ENCODE measurements around the gene NDUFAF8.

NDUFAF8 gene

DNA sequence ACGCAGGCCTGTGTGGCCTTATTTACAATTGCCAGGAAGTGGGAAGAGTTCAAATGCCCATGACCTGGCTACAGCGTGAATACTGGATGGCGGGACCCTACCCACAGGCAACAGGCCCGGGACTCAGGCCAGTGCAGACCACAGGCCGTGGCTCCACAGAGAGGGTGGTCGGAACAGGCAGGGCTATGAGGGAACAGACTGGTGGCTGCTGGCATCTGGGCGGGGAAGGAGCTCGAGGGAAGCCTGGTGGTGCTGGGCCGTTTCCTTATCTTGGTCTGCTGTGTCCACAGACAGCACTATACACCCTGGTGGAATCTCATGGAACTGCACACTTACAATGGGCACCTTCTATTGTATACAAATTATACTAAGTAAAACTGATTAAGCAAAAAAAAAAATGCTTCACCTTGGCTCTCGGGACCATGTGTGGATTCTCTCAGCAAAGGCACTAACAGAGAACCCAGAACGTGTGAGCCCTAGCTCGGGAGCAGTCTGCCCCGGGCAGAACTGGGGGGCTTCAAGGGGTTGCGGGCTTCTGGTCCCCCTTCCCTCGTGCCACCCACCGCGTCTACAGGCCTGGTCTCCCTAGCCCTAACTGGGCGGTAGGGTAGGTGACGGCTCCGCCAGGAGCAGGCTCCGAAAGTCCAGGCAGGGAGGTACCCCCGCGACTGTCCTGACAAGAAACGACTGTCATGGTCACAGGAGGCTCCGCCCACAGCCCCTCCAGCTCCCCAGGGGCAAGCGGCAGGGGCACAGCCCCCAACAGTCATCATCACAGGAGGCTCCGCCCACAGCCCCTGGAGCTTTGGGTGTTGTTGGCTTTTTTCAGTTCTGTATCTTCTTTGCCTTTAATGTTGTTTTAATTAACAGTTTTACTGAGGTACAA lies 38.2 kb upstream of the NDUFAF8 start:
- DNase-seq (ENCODE audit: low read depth in 2 of 2) = no peak

DNA sequence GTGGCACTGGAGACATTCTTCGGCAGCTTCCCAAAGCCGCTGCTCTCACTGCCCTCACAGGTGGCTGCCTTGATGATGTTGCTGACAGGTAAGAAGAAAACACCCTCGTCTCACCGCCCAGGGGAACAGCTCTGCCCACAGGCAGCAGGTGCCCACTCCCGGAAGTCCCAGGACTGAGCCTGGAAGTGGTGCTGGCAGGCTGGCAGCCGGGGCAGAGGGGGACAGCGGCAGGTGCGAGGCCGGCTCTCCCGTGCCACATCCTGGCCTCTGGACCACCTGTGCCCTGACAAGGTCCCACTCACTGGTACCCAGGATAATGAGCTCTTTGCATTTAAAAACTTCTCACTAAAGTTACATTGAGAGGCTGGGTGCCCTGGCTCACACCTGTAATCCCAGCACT lies 36.8 kb upstream of the NDUFAF8 start:
- no peak for DNase-seq (ENCODE audit: low read depth in 2 of 2)

DNA sequence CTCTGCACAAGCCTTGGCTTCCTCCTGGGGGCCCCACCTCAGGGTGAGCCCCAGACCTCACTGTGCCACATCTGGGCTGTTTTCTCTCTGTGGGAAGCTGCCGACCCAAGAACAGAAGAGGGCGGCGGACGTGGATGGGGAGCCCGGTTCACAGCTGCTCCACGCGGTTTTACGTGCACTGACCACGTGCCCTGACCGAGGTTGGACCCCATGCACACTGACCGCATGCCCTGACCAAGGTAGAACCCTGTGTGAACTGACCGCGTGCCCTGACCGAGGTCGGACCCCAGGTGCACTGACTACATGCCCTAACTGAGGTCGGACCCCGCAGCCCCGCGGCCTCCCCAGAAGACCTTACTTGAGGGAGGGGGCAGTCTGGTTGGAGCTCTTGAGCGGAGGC lies 36.0 kb upstream of the NDUFAF8 start:
- DNase-seq (ENCODE audit: low read depth in 2 of 2) = no peak

DNA sequence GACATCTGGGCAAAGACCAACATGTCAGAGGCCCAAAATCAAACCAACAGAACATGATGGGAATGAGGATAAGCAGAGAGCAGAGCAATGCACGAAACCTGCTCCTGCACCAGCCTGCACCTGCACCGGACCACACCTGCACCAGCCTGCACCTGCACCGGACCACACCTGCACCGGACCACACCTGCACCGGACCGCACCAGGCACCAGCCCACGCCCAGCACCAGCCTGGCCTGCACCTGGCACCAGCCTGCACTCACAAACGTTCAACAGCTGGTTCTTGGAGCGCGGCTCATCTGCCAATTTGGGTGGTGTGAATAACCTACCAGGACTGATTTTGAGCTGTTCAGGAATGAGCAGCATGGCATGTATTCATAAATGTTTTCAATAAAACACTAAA lies 34.5 kb upstream of the NDUFAF8 start:
- DNase-seq (ENCODE audit: low read depth in 2 of 2) = no peak

GRCh38 chr17:81206166-81206565 lies 33.0 kb upstream of the NDUFAF8 start:
- no peak for DNase-seq (ENCODE audit: low read depth in 2 of 2)

- no peak for DNase-seq (ENCODE audit: low read depth in 2 of 2)
Measured at GRCh38 chr17:81206657-81207056, 32.5 kb upstream of the NDUFAF8 start.

DNA sequence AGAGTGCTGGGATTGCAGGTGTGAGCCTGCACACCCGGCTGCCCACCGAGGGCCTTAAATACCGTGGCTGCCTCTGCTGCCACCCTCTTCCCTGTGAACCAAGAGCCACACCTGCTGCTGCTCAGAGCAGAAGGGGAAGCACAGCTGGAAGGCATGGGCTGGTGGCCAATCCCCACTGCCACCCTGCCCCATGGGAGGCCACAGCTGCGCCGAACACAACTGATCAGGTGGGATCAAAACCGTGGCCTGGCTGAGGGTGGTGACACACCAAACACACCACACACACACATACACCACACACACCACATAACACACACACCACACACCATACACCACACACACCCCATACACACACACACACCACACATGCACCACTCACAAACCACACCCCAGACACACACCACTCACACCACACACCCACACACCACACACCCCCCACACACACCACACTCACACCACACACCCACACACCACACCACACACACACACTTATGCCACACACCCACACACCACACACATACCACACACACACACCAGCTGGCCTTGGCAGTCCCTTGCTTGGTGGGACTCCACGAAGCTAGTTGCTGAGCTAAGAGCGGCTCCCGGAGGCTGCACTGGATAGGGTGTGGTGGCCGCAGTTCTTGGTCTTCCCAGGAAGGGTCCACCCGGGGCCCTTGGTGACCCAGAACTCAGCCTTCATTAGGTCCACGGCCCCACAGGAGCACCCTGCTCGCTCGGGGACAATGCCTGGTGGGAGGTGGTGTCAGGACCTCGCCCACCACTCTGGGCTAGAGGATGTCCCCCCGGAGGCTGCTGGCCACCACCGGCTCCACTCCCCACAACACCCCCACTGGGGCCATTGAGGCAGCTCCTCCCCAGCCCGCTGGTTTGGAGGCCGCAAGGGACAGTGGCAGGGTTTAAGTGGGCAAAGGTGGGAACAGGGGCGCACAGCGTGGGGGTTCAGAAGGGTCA lies 31.2 kb upstream of the NDUFAF8 start:
- DNase-seq (ENCODE audit: low read depth in 2 of 2) = no peak

DNA sequence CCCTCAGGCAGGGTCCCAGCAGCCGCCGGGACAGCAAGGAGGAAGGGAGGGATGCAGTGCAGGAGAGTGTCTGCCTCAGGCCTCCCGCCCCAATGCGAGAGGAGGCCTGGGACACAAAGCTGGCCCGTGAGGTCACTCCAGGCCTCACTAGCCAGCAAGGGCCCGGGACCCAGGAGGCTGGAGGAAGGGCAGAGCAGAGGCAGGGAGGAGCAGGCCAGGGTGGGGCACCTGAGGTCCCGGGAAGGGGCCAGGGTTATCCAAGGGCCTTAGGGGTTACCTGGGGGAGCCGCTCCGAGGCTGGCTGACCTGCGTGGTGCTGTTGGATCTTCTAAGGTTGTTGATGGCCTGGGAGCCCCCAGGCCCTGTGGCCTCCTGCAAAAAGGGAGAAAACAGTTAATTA lies 30.5 kb upstream of the NDUFAF8 start:
- DNase-seq (ENCODE audit: low read depth in 2 of 2) = no peak

- no peak for DNase-seq (ENCODE audit: low read depth in 2 of 2)
Measured at GRCh38 chr17:81209141-81209540, 30.0 kb upstream of the NDUFAF8 start.

DNA sequence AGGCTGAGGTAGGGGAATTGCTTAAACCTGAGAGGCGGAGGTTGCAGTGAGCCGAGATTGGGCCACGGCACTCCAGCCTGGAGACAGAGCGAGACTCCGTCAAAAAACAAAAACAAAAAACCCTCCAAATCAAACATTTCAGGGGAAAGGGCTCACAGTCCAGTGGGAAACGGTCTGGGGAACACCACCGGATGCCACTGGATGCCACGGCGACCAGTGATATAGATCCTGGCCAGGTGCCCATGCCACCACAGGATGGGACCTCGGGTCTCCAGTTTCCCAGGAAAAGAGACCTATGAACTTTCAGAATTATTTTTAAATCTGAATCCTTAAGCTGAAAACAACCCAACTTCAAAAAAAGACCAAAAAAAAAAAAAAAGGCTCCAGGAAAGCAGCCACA lies 28.7 kb upstream of the NDUFAF8 start:
- DNase-seq (ENCODE audit: low read depth in 2 of 2) = no peak

- no peak for DNase-seq (ENCODE audit: low read depth in 2 of 2)
Measured at GRCh38 chr17:81210868-81211267, 28.2 kb upstream of the NDUFAF8 start.

GRCh38 chr17:81212365-81212764 lies 26.8 kb upstream of the NDUFAF8 start:
- no peak for DNase-seq (ENCODE audit: low read depth in 2 of 2)

- DNase-seq (ENCODE audit: low read depth in 2 of 2) = no peak
Measured at GRCh38 chr17:81213978-81214377, 25.1 kb upstream of the NDUFAF8 start.

- no peak for DNase-seq (ENCODE audit: low read depth in 2 of 2)
Measured at GRCh38 chr17:81217491-81217890, 21.6 kb upstream of the NDUFAF8 start.

- no peak for DNase-seq (ENCODE audit: low read depth in 2 of 2)
Measured at GRCh38 chr17:81218459-81218858, 20.7 kb upstream of the NDUFAF8 start.

DNA sequence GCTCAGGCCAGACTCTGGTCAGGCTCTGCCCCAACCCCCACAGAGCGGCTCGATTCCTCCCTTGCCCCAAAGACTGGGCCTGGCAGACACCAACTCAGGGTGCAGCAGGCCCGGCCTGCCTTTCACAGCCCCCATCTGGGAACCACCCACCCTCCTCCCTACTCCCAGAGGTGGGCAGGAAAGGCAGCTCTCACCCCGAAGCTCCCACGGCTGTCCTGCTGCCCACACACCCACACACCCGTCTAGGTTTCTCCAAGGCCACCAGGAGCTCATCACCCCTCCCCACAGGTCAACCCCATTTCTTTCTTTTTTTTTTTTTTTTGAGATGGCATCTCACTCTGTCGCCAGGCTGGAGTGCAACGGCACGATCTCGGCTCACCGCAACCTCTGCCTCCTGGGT lies 20.1 kb upstream of the NDUFAF8 start:
- DNase-seq (ENCODE audit: low read depth in 2 of 2) = no peak

- no peak for DNase-seq (ENCODE audit: low read depth in 2 of 2)
Measured at GRCh38 chr17:81219476-81220180, 19.5 kb upstream of the NDUFAF8 start.

- no peak for DNase-seq (ENCODE audit: low read depth in 2 of 2)
Measured at GRCh38 chr17:81221371-81221841, 17.7 kb upstream of the NDUFAF8 start.

- no peak for DNase-seq (ENCODE audit: low read depth in 2 of 2)
Measured at GRCh38 chr17:81221842-81222619, 17.1 kb upstream of the NDUFAF8 start.

GRCh38 chr17:81222620-81222905 lies 16.6 kb upstream of the NDUFAF8 start:
- DNase-seq (ENCODE audit: low read depth in 2 of 2) = no peak
